ENCODE results near the gene PCLO. TPM values are rescaled to one million over a fixed set of nuclear protein-coding genes. Genes with fewer than 3 reads are reported as not detected.

Gene PCLO
- total RNA-seq, 6 donors from 2014 or later, result 3.0 to 19.8 (median 8.6) TPM

DNA sequence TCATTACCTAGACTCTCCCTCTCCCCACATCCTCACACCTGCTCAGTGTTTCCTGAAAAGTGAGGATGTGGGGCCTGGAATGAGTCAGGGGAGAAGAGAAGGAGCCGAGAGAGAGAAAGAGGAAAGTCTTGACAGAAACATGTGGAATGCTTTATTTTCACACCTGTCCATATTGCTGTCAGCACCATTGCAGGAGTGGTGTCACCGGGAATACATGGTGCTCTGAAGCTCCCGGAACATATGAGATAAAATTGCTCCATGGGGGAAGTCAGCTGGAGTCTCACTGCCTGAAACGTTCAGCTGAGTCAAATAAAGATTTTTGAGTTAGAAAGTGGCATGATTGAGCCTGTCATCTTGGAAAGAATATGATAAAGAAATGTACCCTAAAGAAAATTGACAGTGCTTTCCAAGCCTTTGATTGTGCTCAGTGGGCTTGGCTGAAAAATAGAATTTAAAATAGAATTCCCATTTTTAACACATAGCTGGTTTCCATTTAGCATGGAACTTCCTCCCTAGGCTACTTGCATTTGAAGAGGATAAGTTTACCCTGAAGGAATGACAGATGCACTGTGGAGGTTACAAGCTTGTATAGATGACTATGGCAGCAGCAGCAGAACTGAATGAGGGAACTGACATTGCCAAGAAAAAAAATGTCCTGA is 182.4 kb downstream of the PCLO start:
- H3K4me1 ChIP-seq, result no peaks in the 10 kb centered on the region
- no peak for ATAC-seq (ENCODE audit: low FRiP score in 2 of 2)
- H3K27me3 ChIP-seq, result no peaks in the 10 kb centered on the region
- no peak overlapping the region for H3K27ac ChIP-seq
- H3K4me3 ChIP-seq, result no peak overlapping the region
- H3K9me3 ChIP-seq, result no peaks in the 10 kb centered on the region
- no peak for DNase-seq
- TF ChIP-seq POLR2AphosphoS5 (IDR thresholded peaks at IDR 0.05) (no peak), CTCF (IDR thresholded peaks at IDR 0.05) (no peak), EP300 (IDR thresholded peaks at IDR 0.05) (no peak), POLR2A (IDR thresholded peaks at IDR 0.05) (no peak)
- WGBS, 2 donors, result 39 to 65% methylated on average over 4 of the region's 4 CpGs
- H3K36me3 ChIP-seq, result no peaks in the 10 kb centered on the region

GRCh38 chr7:82975811-82976468 is 186.7 kb downstream of the PCLO start:
- Histone ChIP-seq H3K27me3 (no peaks in the 10 kb centered on the region), H3K36me3 (no peaks in the 10 kb centered on the region), H3K9me3 (no peaks in the 10 kb centered on the region), H3K27ac (no peak overlapping the region), H3K4me1 (no peaks in the 10 kb centered on the region), H3K4me3 (no peak overlapping the region)
- ATAC-seq (ENCODE audit: low FRiP score in 2 of 2), result no peak
- no peak for TF ChIP-seq EP300 (IDR thresholded peaks at IDR 0.05)
- no peak for TF ChIP-seq CTCF (IDR thresholded peaks at IDR 0.05)
- no peak for TF ChIP-seq POLR2AphosphoS5 (IDR thresholded peaks at IDR 0.05)
- TF ChIP-seq POLR2A (IDR thresholded peaks at IDR 0.05), result no peak
- WGBS, 2 donors, result 65 to 72% methylated on average over 2 of the region's 2 CpGs
- DNase-seq, result no peak

- DNase-seq (no peak), ATAC-seq (ENCODE audit: low FRiP score in 2 of 2) (no peak)
- H3K27me3 ChIP-seq, result no peaks in the 10 kb centered on the region
- H3K4me1 ChIP-seq, result no peaks in the 10 kb centered on the region
- H3K4me3 ChIP-seq, result no peak overlapping the region
- H3K9me3 ChIP-seq, result no peaks in the 10 kb centered on the region
- no peak overlapping the region for H3K27ac ChIP-seq
- WGBS, 2 donors, result 53 to 62% methylated on average over 1 of the region's 1 CpG
- TF ChIP-seq POLR2A (IDR thresholded peaks at IDR 0.05), result no peak
- no peak for TF ChIP-seq POLR2AphosphoS5 (IDR thresholded peaks at IDR 0.05)
- no peak for TF ChIP-seq CTCF (IDR thresholded peaks at IDR 0.05)
- TF ChIP-seq EP300 (IDR thresholded peaks at IDR 0.05), result no peak
- H3K36me3 ChIP-seq, result no peaks in the 10 kb centered on the region
These were observed 190.5 kb downstream of the PCLO start for GRCh38 chr7:82972135-82972534.

GRCh38 chr7:82965088-82966036 is 197.3 kb downstream of the PCLO start:
- ATAC-seq (ENCODE audit: low FRiP score in 2 of 2), result no peak
- 82 to 87% methylated on average over 2 of the region's 2 CpGs for WGBS, 2 donors

More at GRCh38 chr7:82965088-82966036, 197.3 kb downstream of the PCLO start:
- TF ChIP-seq CTCF (IDR thresholded peaks at IDR 0.05), result no peak
- TF ChIP-seq POLR2A (IDR thresholded peaks at IDR 0.05), result no peak
- no peak for TF ChIP-seq POLR2AphosphoS5 (IDR thresholded peaks at IDR 0.05)
- no peak for TF ChIP-seq EP300 (IDR thresholded peaks at IDR 0.05)
- H3K4me3 ChIP-seq, result no peak overlapping the region
- H3K27ac ChIP-seq, result no peak overlapping the region
- H3K36me3 ChIP-seq, result no peaks in the 10 kb centered on the region
- H3K27me3 ChIP-seq, result no peaks in the 10 kb centered on the region
- no peaks in the 10 kb centered on the region for H3K4me1 ChIP-seq
- DNase-seq, result no peak
- no peaks in the 10 kb centered on the region for H3K9me3 ChIP-seq
